Glutamatergic neuron (in vitro differentiated cells): Measurements from ENCODE around the gene ARHGAP42. TPM values are rescaled to one million over a fixed set of nuclear protein-coding genes. Genes with fewer than 3 reads are reported as not detected.
A peak's percentile ranks its signal among the peaks of the same experiment; 100 is the strongest.

Source experiments
- DNase-seq: peaks from one replicate; pipeline ENCODE4 v3.0.0; 2022
- H3K27ac Mint-ChIP-seq: one replicate; pipeline ENCODE4 v1.8.0; 2020; ENCODE audit warnings: mild to moderate bottlenecking, mixed read lengths, inconsistent platforms; ENCODE audit not compliant: unreplicated experiment
- H3K27me3 Mint-ChIP-seq: one replicate; pipeline ENCODE4 v1.8.0; 2020; ENCODE audit warnings: mild to moderate bottlenecking, moderate library complexity, mixed read lengths, inconsistent platforms; ENCODE audit not compliant: unreplicated experiment
- H3K36me3 Mint-ChIP-seq: one replicate; pipeline ENCODE4 v1.8.0; 2020; ENCODE audit warnings: mild to moderate bottlenecking, mixed read lengths, inconsistent platforms; ENCODE audit not compliant: unreplicated experiment
- H3K4me1 Mint-ChIP-seq: one replicate; pipeline ENCODE4 v1.8.0; 2020; ENCODE audit warnings: mild to moderate bottlenecking, low read depth, mixed read lengths, inconsistent platforms; ENCODE audit not compliant: unreplicated experiment
- H3K4me3 Mint-ChIP-seq: one replicate; pipeline ENCODE4 v1.8.0; 2020; ENCODE audit warnings: mild to moderate bottlenecking, mixed read lengths, inconsistent platforms; ENCODE audit not compliant: unreplicated experiment
- H3K9me3 Mint-ChIP-seq: one replicate; pipeline ENCODE4 v1.8.0; 2020; ENCODE audit warnings: mild to moderate bottlenecking, moderate library complexity, mixed read lengths, inconsistent platforms; ENCODE audit not compliant: unreplicated experiment
- total RNA-seq: library from RNA; stranded (reverse); fragmentation: NEBNext Ultra II Directional; extraction: Animal tissue kit (Norgen Biotek cat#: 25700); gene quantifications from one replicate; pipeline ENCODE4 v1.2.1, GENCODE V29; 2021; ENCODE audit not compliant: unreplicated experiment
- TF ChIP-seq, protein P1 (sequence below): fragments of 200-600 bp; sonication (generic); IDR thresholded peaks from one replicate; pipeline ENCODE4 v1.5.0; 2021; ENCODE audit not compliant: partially characterized antibody, unreplicated experiment

ARHGAP42 gene
- total RNA-seq, 1 donor from 2014 or later, result 21.4 TPM

GRCh38 chr11:100789500-100789899 lies 102.4 kb downstream of the ARHGAP42 start:
- TF ChIP-seq, protein P1, sequence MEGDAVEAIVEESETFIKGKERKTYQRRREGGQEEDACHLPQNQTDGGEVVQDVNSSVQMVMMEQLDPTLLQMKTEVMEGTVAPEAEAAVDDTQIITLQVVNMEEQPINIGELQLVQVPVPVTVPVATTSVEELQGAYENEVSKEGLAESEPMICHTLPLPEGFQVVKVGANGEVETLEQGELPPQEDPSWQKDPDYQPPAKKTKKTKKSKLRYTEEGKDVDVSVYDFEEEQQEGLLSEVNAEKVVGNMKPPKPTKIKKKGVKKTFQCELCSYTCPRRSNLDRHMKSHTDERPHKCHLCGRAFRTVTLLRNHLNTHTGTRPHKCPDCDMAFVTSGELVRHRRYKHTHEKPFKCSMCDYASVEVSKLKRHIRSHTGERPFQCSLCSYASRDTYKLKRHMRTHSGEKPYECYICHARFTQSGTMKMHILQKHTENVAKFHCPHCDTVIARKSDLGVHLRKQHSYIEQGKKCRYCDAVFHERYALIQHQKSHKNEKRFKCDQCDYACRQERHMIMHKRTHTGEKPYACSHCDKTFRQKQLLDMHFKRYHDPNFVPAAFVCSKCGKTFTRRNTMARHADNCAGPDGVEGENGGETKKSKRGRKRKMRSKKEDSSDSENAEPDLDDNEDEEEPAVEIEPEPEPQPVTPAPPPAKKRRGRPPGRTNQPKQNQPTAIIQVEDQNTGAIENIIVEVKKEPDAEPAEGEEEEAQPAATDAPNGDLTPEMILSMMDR, result no peak
- Mint-ChIP-seq H3K4me3 (no peak overlapping the region), H3K36me3 (no peaks in the 10 kb centered on the region), H3K9me3 (peaks cover 4% of the 10 kb centered on the region), H3K4me1 (peaks cover 13% of the 10 kb centered on the region), H3K27me3 (no peaks in the 10 kb centered on the region), H3K27ac (no peak overlapping the region)
- DNase-seq, result peak; percentile 36

GRCh38 chr11:100790073-100790472 lies 103.0 kb downstream of the ARHGAP42 start:
- Mint-ChIP-seq H3K36me3 (no peaks in the 10 kb centered on the region), H3K27me3 (no peaks in the 10 kb centered on the region), H3K9me3 (peaks cover 4% of the 10 kb centered on the region), H3K4me1 (peaks cover 13% of the 10 kb centered on the region), H3K27ac (no peak overlapping the region), H3K4me3 (no peak overlapping the region)
- DNase-seq, result no peak
- TF ChIP-seq, protein P1, result no peak

DNA sequence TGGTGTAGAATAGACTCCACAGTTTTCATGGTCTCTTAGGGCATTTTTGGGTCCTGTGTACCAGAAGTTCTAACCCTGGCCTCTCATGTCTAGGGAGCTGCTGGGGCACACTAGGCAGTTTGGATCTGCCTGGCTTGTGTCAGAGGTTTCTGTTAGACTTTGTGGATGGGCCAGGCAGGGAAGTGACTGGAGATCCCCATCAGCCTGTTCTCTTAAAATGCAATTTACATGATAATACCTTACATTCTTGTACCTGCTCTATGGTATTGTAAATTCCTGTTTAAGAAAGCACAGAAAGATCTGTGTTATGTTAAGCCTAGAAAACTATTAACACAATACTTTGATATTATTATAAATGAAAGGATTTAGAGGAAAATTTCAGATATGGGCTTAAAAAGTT lies 104.0 kb downstream of the ARHGAP42 start:
- H3K4me1 Mint-ChIP-seq, result peaks cover 16% of the 10 kb centered on the region
- peaks cover 4% of the 10 kb centered on the region for H3K9me3 Mint-ChIP-seq
- no peak for DNase-seq
- TF ChIP-seq, protein P1, result no peak
- no peaks in the 10 kb centered on the region for H3K27me3 Mint-ChIP-seq
- no peaks in the 10 kb centered on the region for H3K36me3 Mint-ChIP-seq
- no peak overlapping the region for H3K27ac Mint-ChIP-seq
- no peak overlapping the region for H3K4me3 Mint-ChIP-seq

GRCh38 chr11:100791860-100792259 lies 104.8 kb downstream of the ARHGAP42 start:
- Mint-ChIP-seq H3K36me3 (no peaks in the 10 kb centered on the region), H3K4me3 (no peak overlapping the region), H3K9me3 (peaks cover 4% of the 10 kb centered on the region), H3K4me1 (peaks cover 16% of the 10 kb centered on the region), H3K27ac (no peak overlapping the region), H3K27me3 (no peaks in the 10 kb centered on the region)
- TF ChIP-seq, protein P1, result no peak
- peak; percentile 21 for DNase-seq

GRCh38 chr11:100793525-100793924 lies 106.4 kb downstream of the ARHGAP42 start:
- Mint-ChIP-seq H3K9me3 (peaks cover 4% of the 10 kb centered on the region), H3K36me3 (no peaks in the 10 kb centered on the region), H3K4me3 (no peak overlapping the region), H3K27ac (no peak overlapping the region), H3K27me3 (no peaks in the 10 kb centered on the region), H3K4me1 (peaks cover 16% of the 10 kb centered on the region)
- no peak for DNase-seq
- TF ChIP-seq, protein P1, result no peak
